Fibroblast of pulmonary artery (primary cell): ENCODE measurements around the gene PIK3R6.

Experiments
- DNase-seq: peaks from one replicate; pipeline ENCODE4 v3.0.0-alpha.2; 2010; ENCODE audit warnings: low read depth
- H3K4me3 ChIP-seq: replicated peaks from 2 replicates; pipeline ENCODE4 v1.5.1; 2011; ENCODE audit warnings: low read depth, mild to moderate bottlenecking, control low read depth, low read length, moderate library complexity
- CTCF ChIP-seq: IDR thresholded peaks from 2 replicates; pipeline ENCODE4 v1.5.1; 2011; ENCODE audit warnings: mild to moderate bottlenecking, control low read depth, low read length, inconsistent platforms; ENCODE audit errors: missing control alignments

Gene PIK3R6

GRCh38 chr17:8894202-8894671, 26.8 kb upstream of the PIK3R6 start:
- TF ChIP-seq CTCF, result no peak
- peak overlapping the region; percentile 9 for H3K4me3 ChIP-seq
- no peak for DNase-seq

GRCh38 chr17:8893621-8894201, 26.2 kb upstream of the PIK3R6 start:
- DNase-seq, result no peak
- H3K4me3 ChIP-seq, result no peak overlapping the region
- no peak for TF ChIP-seq CTCF

GRCh38 chr17:8893059-8893458, 25.6 kb upstream of the PIK3R6 start:
- H3K4me3 ChIP-seq, result no peak overlapping the region
- no peak for DNase-seq
- no peak for TF ChIP-seq CTCF

GRCh38 chr17:8892338-8892690, 24.8 kb upstream of the PIK3R6 start:
- DNase-seq, result no peak
- H3K4me3 ChIP-seq, result no peak overlapping the region
- TF ChIP-seq CTCF, result no peak

GRCh38 chr17:8890671-8891070, 23.2 kb upstream of the PIK3R6 start:
- DNase-seq, result no peak
- no peak overlapping the region for H3K4me3 ChIP-seq
- TF ChIP-seq CTCF, result no peak

GRCh38 chr17:8889458-8890210, 22.2 kb upstream of the PIK3R6 start:
- TF ChIP-seq CTCF, result no peak
- H3K4me3 ChIP-seq, result no peak overlapping the region
- no peak for DNase-seq

GRCh38 chr17:8888704-8889302, 21.3 kb upstream of the PIK3R6 start:
- no peak for DNase-seq
- H3K4me3 ChIP-seq, result no peak overlapping the region
- no peak for TF ChIP-seq CTCF
